HG02885 (cell line): ENCODE results near the gene PRSS21.

ENCODE experiments used
- ATAC-seq: cut with Tn5 transposase; IDR thresholded peaks from one replicate; pipeline ENCODE4 v1.9.1; 2021; ENCODE audit warnings: mild to moderate bottlenecking; ENCODE audit not compliant: unreplicated experiment, poor library complexity

Gene PRSS21

DNA sequence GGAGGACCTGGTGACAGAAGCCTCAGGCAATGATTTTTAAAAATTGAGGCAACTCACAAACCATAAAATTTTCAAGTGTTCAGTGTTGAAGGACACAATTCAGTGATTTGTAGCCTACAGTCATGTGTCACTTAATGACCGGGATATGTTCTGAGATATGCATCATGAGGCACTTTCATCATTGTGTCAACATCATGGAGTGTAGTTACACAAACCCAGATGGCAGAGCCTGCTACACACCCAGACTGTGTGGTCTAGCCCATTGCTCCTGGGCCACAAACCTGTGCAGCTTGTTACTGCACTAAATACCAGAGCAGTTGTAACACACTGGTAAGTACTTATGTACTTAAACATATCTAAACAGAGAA, 17.2 kb upstream of the PRSS21 start:
- no peak for ATAC-seq

DNA sequence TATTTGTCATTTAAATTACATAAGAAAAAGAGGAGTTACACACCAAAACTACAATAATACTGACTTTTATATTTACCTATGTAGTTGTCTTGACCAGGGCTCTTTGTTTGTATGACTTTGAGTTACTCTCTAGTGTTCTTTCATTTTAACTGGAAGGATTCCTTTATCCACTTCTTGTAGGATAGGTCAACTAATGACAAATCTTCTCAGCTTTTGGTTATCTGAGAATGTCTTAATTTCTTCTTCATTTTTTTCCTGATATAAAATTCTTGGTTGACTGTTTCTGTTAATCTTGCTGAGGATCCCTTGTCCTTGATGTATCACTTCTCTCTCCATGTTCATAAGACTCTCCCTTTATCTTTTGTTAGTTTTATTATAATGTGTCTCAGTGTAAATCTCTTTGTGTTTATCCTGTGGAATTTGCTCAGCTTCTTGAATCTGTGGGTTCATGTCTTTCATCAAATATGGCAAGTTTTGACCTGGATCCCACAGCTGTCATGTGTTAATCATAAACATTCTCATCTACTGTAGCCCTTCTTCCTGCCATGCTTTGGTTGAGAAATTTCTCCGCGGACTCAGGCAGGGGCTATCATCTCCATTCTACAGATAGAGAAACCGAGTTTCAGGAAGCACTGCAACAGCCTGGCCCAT, 13.4 kb upstream of the PRSS21 start:
- no peak for ATAC-seq

DNA sequence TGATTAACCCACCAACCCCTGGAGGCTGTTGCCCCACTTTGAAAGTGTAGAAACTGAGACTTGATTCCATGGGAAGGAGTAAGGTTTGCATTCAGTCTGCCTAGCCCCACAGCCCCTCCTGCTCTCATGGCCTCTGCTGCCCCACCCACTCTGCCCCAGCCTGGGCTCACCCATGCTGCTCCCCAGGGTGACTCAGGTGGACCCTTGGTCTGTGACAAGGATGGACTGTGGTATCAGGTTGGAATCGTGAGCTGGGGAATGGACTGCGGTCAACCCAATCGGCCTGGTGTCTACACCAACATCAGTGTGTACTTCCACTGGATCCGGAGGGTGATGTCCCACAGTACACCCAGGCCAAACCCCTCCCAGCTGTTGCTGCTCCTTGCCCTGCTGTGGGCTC, 12.3 kb upstream of the PRSS21 start:
- ATAC-seq = no peak

GRCh38 chr16:2806286-2806685, 10.8 kb upstream of the PRSS21 start:
- ATAC-seq = no peak

GRCh38 chr16:2808181-2808580, 8.9 kb upstream of the PRSS21 start:
- ATAC-seq = no peak

- ATAC-seq = no peak
Measured at GRCh38 chr16:2809149-2809760, 7.8 kb upstream of the PRSS21 start.

- no peak for ATAC-seq
Measured at GRCh38 chr16:2810651-2811050, 6.4 kb upstream of the PRSS21 start.

DNA sequence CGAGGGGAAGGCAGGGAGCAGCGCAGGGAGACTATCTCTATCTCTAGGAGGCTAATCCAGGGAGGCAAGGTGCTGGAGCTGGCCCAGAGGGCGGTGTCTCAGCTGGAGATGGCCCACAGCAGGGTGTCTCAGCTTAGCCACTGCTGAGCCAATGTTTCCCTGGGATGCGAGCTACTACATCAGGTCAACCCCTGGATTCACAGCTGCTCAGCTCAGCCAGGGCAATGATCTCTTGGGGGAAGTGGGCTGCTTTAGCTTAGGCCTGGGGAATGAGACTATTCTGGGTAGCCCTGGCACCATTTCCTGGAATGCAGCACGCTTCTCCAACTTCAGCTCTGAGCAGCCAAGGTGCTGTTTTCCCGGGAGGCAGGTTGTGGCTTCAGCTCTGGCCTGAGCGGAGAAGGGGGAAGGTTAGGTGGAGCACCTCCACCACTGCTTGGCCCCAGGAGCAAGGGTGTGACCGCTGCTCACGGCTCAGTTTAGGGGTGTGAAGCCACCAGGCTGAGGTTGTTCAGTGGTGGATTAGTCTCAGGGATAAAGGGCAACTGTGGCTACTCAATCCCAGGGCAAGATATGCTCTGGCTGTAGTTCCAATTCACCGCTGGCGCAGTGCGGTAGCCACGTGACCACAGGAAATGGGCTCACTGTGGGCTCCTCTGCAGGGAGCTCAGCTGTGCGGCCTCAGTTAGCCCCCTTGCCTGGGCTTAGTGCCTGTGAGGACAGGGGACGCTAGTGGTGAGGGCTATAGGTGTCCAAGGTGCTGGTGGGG, 5.2 kb upstream of the PRSS21 start:
- ATAC-seq = no peak

DNA sequence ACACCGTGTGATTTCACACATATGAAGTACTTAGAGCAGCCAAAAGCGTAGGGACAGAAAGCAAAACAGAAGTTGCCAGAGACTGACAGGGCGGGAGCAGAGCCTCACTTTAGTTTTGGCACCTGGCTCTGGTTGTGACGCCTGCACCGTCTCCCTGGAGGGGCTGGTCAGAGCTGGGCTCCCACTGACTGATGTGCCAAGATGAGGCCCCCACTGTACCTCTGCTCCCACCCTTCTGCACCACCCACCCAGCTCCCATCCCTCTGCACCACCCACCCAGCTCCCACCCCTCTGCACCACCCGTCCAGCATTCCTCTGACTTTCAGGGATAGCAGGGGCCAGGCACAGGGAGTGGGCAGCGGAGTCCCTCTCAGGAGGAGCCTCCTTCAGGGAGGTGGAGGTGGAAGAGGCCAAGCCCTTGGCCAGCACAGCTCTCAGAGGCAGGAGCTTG, 3.2 kb upstream of the PRSS21 start:
- no peak for ATAC-seq

- ATAC-seq = no peak
Measured at GRCh38 chr16:2814551-2815298, 2.3 kb upstream of the PRSS21 start.

GRCh38 chr16:2815299-2815771, 1.7 kb upstream of the PRSS21 start:
- no peak for ATAC-seq

DNA sequence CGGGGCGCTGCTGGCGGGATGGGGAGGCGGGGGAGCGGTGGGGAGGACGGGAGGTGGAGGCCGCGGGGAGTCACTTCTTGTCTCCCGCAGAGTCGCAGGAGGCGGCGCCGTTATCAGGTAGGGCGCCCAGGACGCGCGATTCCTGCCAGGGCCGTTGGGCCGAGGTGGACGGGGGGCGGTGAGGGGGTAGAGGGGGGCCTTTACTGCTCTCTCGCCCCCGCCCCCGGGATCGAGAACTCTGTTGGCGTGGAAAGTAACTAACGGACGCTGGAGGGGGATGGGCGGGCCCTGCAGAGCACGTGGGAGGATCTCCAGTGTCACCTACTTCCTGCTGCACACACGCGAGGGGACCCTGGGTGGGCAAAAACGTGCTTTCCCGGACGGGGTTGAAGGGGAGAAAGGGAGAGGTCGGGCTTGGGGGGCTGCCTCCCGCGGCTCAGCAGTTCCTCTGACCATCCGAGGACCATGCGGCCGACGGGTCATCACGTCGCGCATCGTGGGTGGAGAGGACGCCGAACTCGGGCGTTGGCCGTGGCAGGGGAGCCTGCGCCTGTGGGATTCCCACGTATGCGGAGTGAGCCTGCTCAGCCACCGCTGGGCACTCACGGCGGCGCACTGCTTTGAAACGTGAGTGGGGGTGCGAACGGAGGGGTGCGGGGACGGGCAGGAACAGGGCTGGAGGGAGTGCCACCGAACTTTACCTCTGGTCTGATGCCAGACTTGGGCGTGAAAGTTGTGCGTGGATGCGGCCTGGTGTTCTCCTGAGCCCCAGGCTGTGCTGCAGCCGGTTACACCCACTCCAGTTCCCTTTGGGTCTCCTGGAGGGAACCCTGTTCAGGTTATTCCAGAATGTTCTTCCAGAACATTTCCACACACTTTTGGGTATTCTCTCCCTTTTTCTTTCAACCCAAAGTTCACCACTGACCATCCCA, 569 bp downstream of the PRSS21 start:
- ATAC-seq = no peak

DNA sequence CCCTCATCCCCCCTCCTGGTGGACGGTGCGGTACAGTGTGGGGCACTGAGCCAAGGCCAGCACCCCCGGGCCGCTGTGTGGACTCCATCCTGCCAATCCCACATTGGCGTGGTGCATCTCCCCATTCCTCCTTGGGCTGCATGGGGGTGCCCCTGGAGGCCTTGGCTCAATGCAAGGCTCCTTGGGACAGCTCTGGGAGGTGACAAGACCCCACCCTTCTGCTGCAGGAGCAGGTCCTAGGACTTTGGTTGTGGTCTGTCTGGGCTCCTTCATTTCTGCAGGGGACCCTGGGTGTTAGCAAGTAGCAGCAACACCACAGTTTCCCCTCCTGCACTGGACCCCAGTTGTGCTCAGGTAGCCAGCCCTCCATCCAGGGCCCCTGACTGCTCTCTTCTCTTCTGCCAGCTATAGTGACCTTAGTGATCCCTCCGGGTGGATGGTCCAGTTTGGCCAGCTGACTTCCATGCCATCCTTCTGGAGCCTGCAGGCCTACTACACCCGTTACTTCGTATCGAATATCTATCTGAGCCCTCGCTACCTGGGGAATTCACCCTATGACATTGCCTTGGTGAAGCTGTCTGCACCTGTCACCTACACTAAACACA, 1.3 kb downstream of the PRSS21 start:
- no peak for ATAC-seq

- ATAC-seq = no peak
Measured at GRCh38 chr16:2819179-2819938, 2.3 kb downstream of the PRSS21 start.

DNA sequence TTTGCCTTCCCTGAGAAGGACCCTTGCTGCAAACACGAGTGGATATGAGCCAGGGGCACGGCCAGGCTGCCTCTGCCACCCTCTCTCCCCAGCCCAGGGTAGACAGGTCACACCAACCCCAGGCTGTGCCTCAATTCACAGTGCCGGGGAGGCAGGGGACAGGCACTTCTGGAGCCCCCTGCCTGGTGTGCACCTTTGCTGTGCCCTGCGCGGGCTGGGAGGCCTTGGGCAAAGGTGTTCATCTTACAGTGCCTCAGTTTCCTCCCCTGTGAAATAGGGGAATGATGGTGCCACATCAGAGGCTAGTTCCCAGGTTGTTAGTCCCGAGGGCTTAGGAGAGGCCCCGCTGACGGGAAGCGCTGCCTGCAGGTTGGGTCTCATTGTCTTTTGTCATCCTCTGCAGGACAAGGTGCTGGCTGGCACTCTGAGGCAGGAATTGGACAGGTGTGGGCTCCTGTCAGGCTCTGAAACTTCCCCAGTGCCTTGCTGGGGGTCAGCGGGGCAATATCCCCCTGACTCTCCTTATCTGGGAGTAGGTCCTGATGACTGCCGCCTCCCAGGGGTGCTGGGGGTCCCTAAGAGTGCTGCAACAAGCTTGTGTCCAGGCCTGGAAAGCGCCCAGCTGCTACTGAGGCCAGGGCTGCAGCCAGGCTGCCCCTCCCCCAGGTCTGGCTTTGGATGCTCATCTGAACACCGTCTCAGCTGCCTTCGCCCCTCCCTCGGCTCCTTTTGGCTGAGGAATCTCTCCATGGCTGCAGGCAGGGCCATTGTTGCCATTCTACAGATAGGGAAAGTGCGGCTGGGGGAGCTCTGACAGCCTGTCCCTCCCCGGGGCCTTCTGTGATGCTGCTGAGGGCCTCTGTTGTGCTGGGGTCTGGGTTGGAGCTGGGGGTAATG, 3.1 kb downstream of the PRSS21 start:
- ATAC-seq = no peak

- no peak for ATAC-seq
Measured at GRCh38 chr16:2820836-2821486, 3.9 kb downstream of the PRSS21 start.

DNA sequence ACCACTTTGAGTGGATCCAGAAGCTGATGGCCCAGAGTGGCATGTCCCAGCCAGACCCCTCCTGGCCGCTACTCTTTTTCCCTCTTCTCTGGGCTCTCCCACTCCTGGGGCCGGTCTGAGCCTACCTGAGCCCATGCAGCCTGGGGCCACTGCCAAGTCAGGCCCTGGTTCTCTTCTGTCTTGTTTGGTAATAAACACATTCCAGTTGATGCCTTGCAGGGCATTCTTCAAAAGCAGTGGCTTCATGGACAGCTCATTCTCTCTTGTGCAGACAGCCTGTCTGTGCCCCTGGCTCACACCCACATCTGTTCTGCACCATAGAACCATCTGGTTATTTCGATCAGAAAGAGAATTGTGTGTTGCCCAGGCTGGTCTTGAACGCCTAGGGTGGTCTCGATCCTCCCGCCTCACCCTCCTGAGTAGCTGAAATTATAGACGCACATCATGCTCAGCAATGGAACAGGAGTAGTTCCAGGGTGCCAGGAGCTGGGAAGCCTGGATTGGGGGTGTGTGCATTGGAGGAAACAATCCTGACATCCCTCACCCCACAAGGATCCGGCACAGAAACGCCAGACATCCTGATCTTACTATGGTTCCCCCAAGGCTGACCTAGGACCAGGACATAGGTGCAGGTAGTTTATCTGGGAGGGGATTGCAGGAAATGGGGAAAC, 4.6 kb downstream of the PRSS21 start:
- ATAC-seq = no peak
